Measurements from ENCODE around the gene MLPH.

GRCh38 chr2:237551071-237551574, 64.1 kb downstream of the MLPH start:
- TF ChIP-seq, protein P1, sequence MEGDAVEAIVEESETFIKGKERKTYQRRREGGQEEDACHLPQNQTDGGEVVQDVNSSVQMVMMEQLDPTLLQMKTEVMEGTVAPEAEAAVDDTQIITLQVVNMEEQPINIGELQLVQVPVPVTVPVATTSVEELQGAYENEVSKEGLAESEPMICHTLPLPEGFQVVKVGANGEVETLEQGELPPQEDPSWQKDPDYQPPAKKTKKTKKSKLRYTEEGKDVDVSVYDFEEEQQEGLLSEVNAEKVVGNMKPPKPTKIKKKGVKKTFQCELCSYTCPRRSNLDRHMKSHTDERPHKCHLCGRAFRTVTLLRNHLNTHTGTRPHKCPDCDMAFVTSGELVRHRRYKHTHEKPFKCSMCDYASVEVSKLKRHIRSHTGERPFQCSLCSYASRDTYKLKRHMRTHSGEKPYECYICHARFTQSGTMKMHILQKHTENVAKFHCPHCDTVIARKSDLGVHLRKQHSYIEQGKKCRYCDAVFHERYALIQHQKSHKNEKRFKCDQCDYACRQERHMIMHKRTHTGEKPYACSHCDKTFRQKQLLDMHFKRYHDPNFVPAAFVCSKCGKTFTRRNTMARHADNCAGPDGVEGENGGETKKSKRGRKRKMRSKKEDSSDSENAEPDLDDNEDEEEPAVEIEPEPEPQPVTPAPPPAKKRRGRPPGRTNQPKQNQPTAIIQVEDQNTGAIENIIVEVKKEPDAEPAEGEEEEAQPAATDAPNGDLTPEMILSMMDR (IDR thresholded peaks at IDR 0.05; ENCODE audit: insufficient read depth, low read length, poor library complexity, severe bottlenecking) = no peak
- TF ChIP-seq EZH2phosphoT487 (conservative IDR thresholded peaks at IDR 0.05; ENCODE audit: low read length) = no peak
